Heart left ventricle (tissue), 16 donors: ENCODE measurements around the gene SLIT1. TPM values are rescaled to one million over a fixed set of nuclear protein-coding genes. Genes with fewer than 3 reads are reported as not detected.

Experiments
- ATAC-seq, 4 donors: fragments of 200-7000 bp; cut with Tn5 transposase; one replicate each; pipeline ENCODE4 v1.9.1; 2020 to 2022; ENCODE audit warnings: moderate library complexity in 4 of 4, mild to moderate bottlenecking in 3 of 4, moderate number of reproducible peaks in 1 of 4
- DNase-seq, 5 donors: peaks; one replicate each; pipeline ENCODE4 v3.0.0-alpha.2; 2020
- H3K27ac ChIP-seq, 12 donors: fragments of 200-600 bp; sonication (generic) in 4 of 12; one replicate each; pipeline versions ENCODE4 v1.5.0 to v1.8.0; 2016 to 2022; ENCODE audit warnings: mild to moderate bottlenecking in 2 of 12
- H3K27me3 ChIP-seq, 9 donors: fragments of 200-600 bp; sonication (generic) in 2 of 9; one replicate each; pipeline versions ENCODE4 v1.5.1 to v1.8.0; 2016 to 2022; ENCODE audit warnings: mild to moderate bottlenecking in 3 of 9
- H3K36me3 ChIP-seq, 9 donors: fragments of 200-600 bp; sonication (generic) in 2 of 9; one replicate each; pipeline versions ENCODE4 v1.5.0 to v1.8.0; 2018 to 2022; ENCODE audit warnings: mild to moderate bottlenecking in 2 of 9
- H3K4me1 ChIP-seq, 12 donors: fragments of 200-600 bp; sonication (generic) in 4 of 12; one replicate each; pipeline versions ENCODE4 v1.5.0 to v1.8.0; 2016 to 2022; ENCODE audit warnings: mild to moderate bottlenecking in 3 of 12
- H3K4me3 ChIP-seq, 12 donors: fragments of 200-600 bp; sonication (generic) in 4 of 12; one replicate each; pipeline versions ENCODE4 v1.5.0 to v1.8.0; 2017 to 2022; ENCODE audit warnings: mild to moderate bottlenecking in 9 of 12, moderate library complexity in 4 of 12
- H3K9me3 ChIP-seq, 12 donors: fragments of 200-600 bp; sonication (generic) in 4 of 12; one replicate each; pipeline versions ENCODE4 v1.5.0 to v1.8.0; 2016 to 2022; ENCODE audit warnings: mild to moderate bottlenecking in 1 of 12
- POLR2A ChIP-seq, 2 donors: fragments of 450-650 bp; IDR thresholded peaks; one replicate each; pipeline ENCODE4 v1.6.1; 2017; ENCODE audit warnings: antibody characterized with exemption in 2 of 2, mild to moderate bottlenecking in 2 of 2, moderate library complexity in 2 of 2
- WGBS, 4 donors: extraction: QIAGEN DNeasy Blood & Tissue Kit in 2 of 4; methylation state at CpG; one replicate each; pipeline versions ENCODE4 v1.1.5 to v1.1.7; 2013 to 2018; 5-methylcytosine and 5-hydroxymethylcytosine counted together
- intact Hi-C, 10 donors: fragments of 100-400 bp; cut with DNase I; formaldehyde crosslinking; loops; one replicate each; pipeline versions ENCODE4 v1.11.1 to v1.14.2; 2022
- polyA plus RNA-seq, 2 donors: library from polyadenylated mRNA; stranded (reverse); fragments of 200-250 nt; gene quantifications; one replicate each; pipeline ENCODE4 v1.2.3, GENCODE V29; 2013
- total RNA-seq, 9 donors: library from RNA; depleted of rRNA in 2 of 9; stranded (reverse); fragments of >200 nt in 2 of 9; fragmentation: NEBNext Ultra II Directional in 3 of 9; extraction: Animal tissue kit (Norgen Biotek cat#: 25700) in 3 of 9; gene quantifications; one replicate each; pipeline versions ENCODE4 v1.1.0 to v1.2.4, GENCODE V29; 2016 to 2023
- TF ChIP-seq, protein P1 (sequence below), 12 donors: fragments of 200-600 bp; sonication (generic) in 4 of 12; IDR thresholded peaks; one replicate each; pipeline versions ENCODE4 v1.5.0 to v1.8.0; 2018 to 2022; ENCODE audit warnings: antibody characterized with exemption in 12 of 12, mild to moderate bottlenecking in 5 of 12
- donor health status: ischemic (EF 13 %, LVEDD 7.1; RV severe dilation, severe dysfunction).
- donor health status: healthy with polysubstance abuse.
- donor health status: DM: no; HTN: yes; CAD: no.
- donor health status: DM: no; HTN: no; CAD: no.
- donor health status: ischemic (EF 25% LVEDD 6.9; RV normal size, moderate dysfunction).
- donor health status: ischemic (EF 25% LVEDD 5.7; RV mildly dilated, moderate dysfunction).
- donor health status: healthy.
- donor health status: DM: yes; HTN: yes; CAD: no.
- donor health status: ischemic (EF 35%, LVEDD 5.7; RV mildly dilated, moderate dysfunction).
- donor health status: nonischemic (EF 11% LVEDD 7.7; RV severe dilation, severe dysfunction).
- donor health status: DM: yes; HTN: yes; CAD: no.
- donor health status: PGD.
- donor health status: ischemic (EF 29% LVEDD 5.4; RV normal size, mild dysfunction).
- donor health status: nonischemic (EF 23%, LVEDD 6.1; RV moderate dilation, normal function).

Gene SLIT1
- total and polyA plus RNA-seq, 11 donors: 0.04 to 0.61 (median 0.12) TPM

DNA sequence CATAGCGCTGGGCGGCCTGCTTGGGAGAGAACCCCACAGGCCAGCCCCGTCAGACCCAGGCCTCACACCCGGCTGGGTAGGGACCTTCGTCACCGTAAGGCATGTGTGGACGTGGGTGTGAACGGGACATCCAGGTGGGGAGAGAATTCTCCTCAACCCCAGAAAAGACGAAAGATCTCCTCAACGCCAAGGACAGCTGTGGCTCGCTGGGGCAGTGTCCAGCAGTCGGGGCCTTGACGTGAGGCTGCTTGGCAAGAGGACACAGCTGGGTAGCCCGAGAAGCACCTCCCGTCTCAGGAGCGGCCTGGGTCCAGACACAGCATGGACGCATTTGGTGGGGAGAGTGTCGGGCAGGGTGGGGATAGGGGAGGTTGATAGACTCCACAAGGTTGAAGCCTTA, 1.2 kb upstream of the SLIT1 start:
- peaks cover 0 to 13% (median 5%) of the 10 kb centered on the region in 12 donors for H3K4me1 ChIP-seq
- WGBS, 4 donors: 88 to 91% (median 90%) methylated on average over 18 of the region's 18 CpGs
- peaks cover 14 to 51% (median 27%) of the 10 kb centered on the region in 9 donors for H3K27me3 ChIP-seq
- H3K4me3 ChIP-seq: no peak overlapping the region
- H3K27ac ChIP-seq: no peak overlapping the region
- ATAC-seq (no peak), DNase-seq (no peak)
- TF ChIP-seq, protein P1, sequence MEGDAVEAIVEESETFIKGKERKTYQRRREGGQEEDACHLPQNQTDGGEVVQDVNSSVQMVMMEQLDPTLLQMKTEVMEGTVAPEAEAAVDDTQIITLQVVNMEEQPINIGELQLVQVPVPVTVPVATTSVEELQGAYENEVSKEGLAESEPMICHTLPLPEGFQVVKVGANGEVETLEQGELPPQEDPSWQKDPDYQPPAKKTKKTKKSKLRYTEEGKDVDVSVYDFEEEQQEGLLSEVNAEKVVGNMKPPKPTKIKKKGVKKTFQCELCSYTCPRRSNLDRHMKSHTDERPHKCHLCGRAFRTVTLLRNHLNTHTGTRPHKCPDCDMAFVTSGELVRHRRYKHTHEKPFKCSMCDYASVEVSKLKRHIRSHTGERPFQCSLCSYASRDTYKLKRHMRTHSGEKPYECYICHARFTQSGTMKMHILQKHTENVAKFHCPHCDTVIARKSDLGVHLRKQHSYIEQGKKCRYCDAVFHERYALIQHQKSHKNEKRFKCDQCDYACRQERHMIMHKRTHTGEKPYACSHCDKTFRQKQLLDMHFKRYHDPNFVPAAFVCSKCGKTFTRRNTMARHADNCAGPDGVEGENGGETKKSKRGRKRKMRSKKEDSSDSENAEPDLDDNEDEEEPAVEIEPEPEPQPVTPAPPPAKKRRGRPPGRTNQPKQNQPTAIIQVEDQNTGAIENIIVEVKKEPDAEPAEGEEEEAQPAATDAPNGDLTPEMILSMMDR (IDR thresholded peaks at IDR 0.05): no peak
- no peak for TF ChIP-seq POLR2A (IDR thresholded peaks at IDR 0.05)
- intact Hi-C loops: no loop called here
- H3K36me3 ChIP-seq: no peaks in the 10 kb centered on the region
- no peaks in the 10 kb centered on the region for H3K9me3 ChIP-seq

DNA sequence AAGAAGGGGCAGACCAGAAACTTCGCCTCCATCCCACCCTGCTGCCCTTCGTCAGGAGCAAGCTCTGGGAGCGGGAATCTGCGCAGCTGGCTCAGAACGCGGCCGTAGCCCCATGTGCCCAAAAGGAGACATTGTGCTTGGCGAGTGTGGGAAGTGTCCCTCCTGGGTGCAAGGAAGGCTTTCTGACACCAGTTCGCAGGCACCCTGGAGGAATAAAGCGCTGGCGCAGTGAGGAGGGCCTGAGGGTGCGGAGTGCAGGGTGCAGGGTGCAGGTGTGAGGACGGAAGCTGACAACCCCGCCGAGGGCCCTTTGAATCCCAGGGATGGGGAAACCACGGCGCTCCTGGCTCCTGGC, 811 bp downstream of the SLIT1 start:
- Histone ChIP-seq H3K9me3 (no peaks in the 10 kb centered on the region), H3K4me3 (peak overlapping the region in 1 of 12 donors; percentile 13), H3K27me3 (peaks cover 14 to 54% (median 29%) of the 10 kb centered on the region in 9 donors), H3K27ac (no peak overlapping the region), H3K4me1 (peaks cover 0 to 13% (median 5%) of the 10 kb centered on the region in 12 donors), H3K36me3 (no peaks in the 10 kb centered on the region)
- intact Hi-C loops: no loop called here
- DNase-seq (no peak), ATAC-seq (no peak)
- no peak for TF ChIP-seq POLR2A (IDR thresholded peaks at IDR 0.05)
- TF ChIP-seq, protein P1 (IDR thresholded peaks at IDR 0.05): no peak
- WGBS, 4 donors: 29 to 38% (median 32%) methylated on average over 10 to 17 of the region's 17 CpGs

DNA sequence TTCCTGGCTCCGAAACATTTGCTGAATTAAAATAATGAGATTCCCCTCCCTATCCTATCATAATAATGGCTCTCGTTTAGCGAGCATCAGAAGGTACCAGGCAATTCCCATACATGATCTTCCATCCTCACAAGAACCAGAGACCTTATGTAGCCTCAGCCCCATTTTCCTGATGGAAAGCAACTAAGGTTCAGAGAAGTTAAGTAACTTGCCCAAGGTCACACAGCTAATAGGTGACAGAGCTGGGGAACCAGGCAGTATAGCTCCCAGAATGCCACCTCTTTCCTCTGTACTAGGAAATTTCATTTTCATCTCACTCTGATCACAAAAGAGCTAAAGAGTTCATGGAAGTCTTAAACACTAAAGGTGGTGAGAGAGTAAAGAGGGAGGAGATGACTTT, 2.4 kb downstream of the SLIT1 start:
- no peak for DNase-seq
- intact Hi-C loops: no loop called here
- TF ChIP-seq POLR2A (IDR thresholded peaks at IDR 0.05): no peak
- Histone ChIP-seq H3K27ac (no peak overlapping the region), H3K36me3 (no peaks in the 10 kb centered on the region), H3K4me3 (no peak overlapping the region), H3K27me3 (peaks cover 14 to 67% (median 36%) of the 10 kb centered on the region in 9 donors), H3K4me1 (peaks cover 0 to 17% (median 5%) of the 10 kb centered on the region in 12 donors), H3K9me3 (no peaks in the 10 kb centered on the region)
- ATAC-seq: no peak
- WGBS, 4 donors: 79 to 100% (median 91%) methylated on average over 3 of the region's 3 CpGs

DNA sequence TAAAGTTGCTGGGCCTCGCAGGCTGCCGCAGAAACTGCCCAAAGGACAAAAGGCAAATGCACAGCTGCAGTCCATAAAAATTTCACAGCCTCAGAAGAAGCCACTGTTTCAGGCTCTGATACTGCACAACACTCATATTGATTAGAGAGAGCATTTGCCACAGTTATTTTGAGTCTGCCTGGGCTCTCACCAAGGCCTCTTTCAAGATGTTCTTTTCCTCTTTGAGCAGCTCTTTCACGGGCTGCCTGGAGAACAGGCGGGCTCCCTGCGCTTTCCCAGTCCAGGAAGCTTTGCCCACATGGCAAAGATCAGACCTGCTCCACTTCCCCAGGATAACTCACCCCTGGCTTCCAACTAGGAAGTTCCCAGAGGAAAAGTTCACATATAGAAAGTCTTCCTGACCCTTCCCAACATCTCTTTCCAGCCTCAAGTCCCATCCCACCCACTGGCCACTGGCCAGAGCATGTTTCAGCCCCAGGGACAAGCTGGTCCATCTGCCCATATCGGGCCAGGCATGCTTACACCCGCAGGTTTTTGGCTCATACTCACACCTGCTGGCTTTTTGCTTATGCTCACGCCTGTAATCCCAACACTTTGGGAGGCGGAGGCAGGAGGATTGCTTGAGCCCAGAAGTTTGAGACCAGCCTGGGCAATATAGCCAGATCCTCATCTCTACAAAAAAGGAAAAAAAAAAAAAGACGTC, 3.3 kb downstream of the SLIT1 start:
- H3K27me3 ChIP-seq: peaks cover 14 to 69% (median 36%) of the 10 kb centered on the region in 9 donors
- H3K9me3 ChIP-seq: no peaks in the 10 kb centered on the region
- peaks cover 0 to 17% (median 5%) of the 10 kb centered on the region in 12 donors for H3K4me1 ChIP-seq
- intact Hi-C loops: no loop called here
- TF ChIP-seq, protein P1 (IDR thresholded peaks at IDR 0.05): no peak
- no peak for TF ChIP-seq POLR2A (IDR thresholded peaks at IDR 0.05)
- H3K36me3 ChIP-seq: no peaks in the 10 kb centered on the region
- H3K27ac ChIP-seq: no peak overlapping the region
- WGBS, 4 donors: 84 to 91% (median 86%) methylated on average over 10 of the region's 10 CpGs
- ATAC-seq: no peak
- DNase-seq: no peak
- H3K4me3 ChIP-seq: no peak overlapping the region
